GM21515 (cell line): ENCODE data around the gene MBOAT2.

Experiments used
- ATAC-seq: cut with Tn5 transposase; IDR thresholded peaks from one replicate; pipeline ENCODE4 v1.9.1; 2021; ENCODE audit not compliant: unreplicated experiment

The MBOAT2 gene

DNA sequence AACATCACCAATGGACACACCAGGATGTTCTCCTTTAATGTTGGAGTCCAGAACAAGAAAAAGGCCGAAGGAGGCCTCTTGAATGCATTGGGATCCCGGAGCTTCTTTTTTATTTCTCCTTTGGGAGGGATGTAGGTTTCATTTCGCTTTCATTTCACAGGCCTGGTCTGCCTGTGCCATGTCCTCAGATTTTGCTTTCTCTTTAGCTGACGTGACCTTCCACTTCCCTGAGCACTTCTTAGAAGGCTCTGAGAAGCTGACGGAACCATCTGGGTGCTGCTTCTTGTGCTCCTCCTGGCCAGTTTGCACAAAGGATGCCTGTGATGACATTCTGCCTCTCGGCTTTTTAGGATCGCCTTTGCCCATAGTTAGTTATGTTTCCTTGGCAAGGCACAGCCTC, 15.1 kb upstream of the MBOAT2 start:
- ATAC-seq, result no peak

GRCh38 chr2:9018109-9018508, 14.6 kb upstream of the MBOAT2 start:
- no peak for ATAC-seq

DNA sequence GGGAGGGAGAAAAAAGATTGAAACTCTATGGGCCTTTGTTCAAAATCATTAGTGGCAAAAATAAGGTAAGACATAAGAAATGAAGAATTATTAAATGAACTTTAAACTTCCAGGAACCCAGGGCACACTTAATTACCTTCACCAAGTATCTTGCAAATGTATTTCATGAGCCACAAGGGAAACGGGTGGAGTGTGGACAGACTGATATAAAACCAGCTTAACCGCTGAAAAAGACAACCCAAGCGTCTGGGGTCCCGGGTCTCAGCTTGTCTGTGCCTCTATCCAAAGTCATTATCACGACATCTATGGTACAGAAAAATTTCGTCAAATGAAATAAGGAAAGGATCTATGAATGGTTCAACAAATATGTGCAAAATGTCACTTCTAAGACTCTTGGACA, 13.9 kb upstream of the MBOAT2 start:
- no peak for ATAC-seq

DNA sequence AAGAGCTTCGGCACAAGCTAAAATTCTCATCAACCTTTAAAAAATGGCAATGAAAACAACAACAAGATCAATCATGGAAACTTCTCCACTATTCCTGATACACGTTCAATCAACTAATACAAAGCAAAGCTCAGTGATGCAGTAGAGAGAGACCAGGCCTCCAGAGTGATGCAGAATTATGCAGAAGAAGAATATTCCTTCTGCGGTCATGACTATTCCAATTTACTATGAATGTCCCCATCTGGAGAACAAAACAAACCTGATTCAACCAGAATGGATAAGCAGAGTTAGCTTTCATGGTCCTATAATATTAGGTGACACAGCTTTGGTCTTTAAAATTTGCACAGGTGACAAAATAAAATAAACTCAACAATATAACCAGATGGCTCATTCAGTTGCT, 12.5 kb upstream of the MBOAT2 start:
- no peak for ATAC-seq

GRCh38 chr2:9013403-9013802, 9.9 kb upstream of the MBOAT2 start:
- ATAC-seq, result no peak

GRCh38 chr2:9010866-9011265, 7.4 kb upstream of the MBOAT2 start:
- no peak for ATAC-seq

- no peak for ATAC-seq
These were observed 5.6 kb upstream of the MBOAT2 start for GRCh38 chr2:9008951-9009664.

- no peak for ATAC-seq
These were observed 2.9 kb upstream of the MBOAT2 start for GRCh38 chr2:9006368-9006767.

DNA sequence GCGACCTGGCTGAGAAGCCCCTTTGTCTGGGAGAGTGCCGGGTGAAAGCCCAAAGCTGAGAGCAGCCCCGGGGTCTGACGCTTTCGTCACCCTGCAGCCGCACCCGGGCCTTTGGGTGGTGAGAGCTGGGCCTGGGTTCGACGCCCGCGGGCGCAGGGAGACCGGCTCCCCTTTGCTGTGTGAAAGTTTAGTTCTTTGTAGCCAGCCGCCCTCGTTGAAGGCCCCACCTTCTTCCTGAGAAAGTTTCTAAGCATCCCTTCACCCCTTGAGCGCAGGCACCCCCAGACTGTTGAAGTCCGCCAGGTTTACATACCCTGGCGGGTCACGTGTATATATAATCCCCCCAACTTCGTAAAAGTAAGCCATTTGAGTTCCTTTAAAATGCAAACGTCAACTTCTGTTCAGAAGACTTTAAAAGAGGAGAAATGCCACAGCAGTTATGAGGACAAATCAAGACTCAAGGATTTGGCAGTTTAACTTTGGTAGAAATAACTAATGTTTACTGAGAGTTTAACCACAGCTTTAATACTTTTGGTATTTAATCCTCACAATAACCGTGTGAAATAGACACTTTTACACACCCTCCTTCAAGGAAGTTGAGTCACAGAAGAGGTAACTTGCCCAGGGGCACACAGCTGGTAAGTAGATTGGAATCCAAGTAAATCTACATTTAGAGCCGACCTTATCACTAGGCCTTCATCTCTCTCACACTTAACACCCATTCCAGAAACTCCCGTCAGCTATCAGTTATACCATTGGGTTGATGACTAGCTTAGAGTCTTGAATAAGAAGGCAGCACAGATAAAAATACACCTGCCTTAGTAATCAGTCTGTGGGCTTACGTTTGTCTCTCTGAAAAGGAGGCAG, 1.1 kb upstream of the MBOAT2 start:
- ATAC-seq, result no peak

- ATAC-seq, result no peak
These were observed 193 bp downstream of the MBOAT2 start for GRCh38 chr2:9003366-9003615.

DNA sequence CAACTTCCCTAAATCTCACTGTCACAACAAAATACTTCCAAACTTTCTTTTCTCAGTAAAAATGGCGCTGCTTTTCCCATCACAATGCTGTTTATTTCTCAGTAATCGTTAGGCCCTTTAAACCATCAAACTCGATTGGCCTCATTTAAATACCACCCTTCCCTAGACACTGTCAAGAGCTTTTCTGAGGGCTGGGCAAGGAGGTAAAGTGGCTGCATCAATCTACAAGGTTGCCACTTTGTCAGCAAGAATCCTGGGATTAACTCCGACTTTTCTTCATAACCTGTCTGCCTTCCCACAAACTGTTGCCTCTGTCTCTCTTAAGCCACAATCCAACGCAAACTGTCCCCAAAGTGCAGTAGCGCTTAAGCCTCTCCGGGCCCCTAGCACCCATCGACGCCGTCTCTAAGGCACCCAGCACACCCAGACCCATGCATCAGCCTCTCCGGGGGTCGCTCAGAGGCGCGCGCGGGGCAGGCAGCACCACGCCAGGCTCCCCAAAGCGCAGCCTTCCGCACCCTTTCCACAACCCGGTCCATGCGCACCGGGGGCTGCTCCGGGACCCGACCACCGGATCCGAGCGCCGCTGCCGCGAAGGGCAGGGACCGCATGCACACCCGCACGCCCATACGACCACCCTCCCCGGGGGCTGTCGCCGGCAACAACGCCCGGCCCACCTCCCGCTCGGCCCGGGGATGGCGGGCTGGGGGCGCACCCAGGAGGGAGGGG, 683 bp downstream of the MBOAT2 start:
- ATAC-seq, result no peak

GRCh38 chr2:9002313-9002636, 1.2 kb downstream of the MBOAT2 start:
- no peak for ATAC-seq

GRCh38 chr2:9001778-9002177, 1.7 kb downstream of the MBOAT2 start:
- ATAC-seq, result no peak

- ATAC-seq, result no peak
These were observed 2.3 kb downstream of the MBOAT2 start for GRCh38 chr2:9001229-9001628.

DNA sequence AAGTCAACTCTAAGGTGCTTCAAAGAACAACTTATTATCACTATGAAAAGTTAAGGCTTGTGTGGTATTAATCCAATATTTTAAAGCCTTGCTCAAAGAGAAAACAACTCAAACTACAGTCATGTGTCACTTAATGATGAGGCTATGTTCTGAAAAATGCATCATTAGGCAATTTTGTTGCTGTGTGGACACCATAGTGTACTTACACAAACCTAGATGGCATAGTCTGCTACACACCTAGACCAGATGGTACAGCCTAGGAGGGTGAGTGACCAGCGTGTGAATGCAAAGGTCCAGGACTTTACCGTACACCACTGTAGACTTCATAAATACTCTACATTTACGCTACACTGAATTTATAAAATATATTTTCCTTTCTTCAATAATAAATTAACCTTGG, 3.0 kb downstream of the MBOAT2 start:
- ATAC-seq, result no peak

- ATAC-seq, result no peak
These were observed 3.7 kb downstream of the MBOAT2 start for GRCh38 chr2:8999797-9000196.

DNA sequence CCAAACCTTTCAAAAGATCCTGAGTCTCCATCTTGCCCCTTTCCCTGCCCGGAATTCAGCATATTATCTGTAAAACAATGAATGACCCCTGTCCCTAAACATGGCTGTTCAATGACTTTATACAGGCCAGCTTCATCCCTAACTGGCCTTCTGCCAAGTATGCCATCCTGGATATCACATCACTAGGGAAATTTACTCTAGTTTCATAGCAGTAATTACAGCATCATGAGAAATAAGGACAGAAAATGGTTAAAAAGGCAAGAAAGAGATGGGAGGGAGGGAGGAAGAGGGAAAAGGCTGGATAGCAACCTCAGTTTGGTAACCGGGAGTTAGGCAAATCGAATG, 4.4 kb downstream of the MBOAT2 start:
- ATAC-seq, result no peak

DNA sequence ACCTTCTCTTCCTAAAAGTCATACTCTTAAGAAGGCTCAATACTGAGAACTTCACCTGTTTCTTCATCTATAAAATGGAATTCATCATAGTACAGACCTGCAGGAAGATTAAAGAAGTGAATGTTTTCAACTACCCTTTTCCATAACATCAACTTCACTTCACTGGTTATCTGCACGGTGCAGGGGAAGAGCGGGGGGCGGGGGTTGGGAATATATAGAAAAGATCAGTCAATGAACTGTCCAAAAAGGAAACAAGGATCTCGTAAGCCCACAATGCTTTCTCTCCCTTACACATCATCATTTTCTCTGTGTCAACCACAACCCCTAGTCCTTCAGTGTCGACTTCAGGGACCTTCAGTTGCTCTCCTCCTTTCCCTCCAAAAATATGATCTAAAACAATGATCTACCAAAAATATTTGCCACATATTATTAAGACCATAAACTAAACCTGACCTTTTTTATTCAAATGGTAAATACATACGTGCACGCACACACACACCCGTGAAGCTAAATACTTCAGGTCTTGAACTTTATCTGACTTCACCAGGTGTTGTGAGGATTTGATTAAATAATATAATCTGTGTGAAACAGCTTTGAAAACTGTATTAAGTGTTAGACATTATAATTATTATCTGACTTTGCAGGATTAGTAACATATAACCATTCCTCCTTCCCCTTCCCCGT, 4.9 kb downstream of the MBOAT2 start:
- no peak for ATAC-seq

- ATAC-seq, result no peak
These were observed 5.9 kb downstream of the MBOAT2 start for GRCh38 chr2:8997631-8998030.

DNA sequence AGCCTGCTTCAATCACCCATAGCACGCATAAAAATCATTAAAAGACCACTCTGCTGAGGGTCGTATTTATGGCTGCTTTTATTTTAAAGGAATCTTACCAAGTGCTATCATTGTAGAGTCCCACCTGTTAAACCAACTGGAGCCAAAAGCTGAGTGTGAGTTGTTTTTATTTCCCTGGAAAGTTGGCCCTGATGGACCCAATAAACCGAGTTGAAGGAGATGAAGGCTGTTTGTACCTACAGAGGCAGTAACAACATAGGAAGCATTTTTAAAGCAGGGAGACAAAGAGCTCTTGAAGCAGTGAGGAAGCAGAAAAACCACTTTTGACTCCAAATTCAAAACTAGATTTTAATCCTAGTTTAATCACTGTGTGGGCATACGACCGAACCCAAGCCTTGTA, 6.4 kb downstream of the MBOAT2 start:
- no peak for ATAC-seq

- ATAC-seq, result no peak
These were observed 7.5 kb downstream of the MBOAT2 start for GRCh38 chr2:8996006-8996405.

GRCh38 chr2:8994386-8994785, 9.1 kb downstream of the MBOAT2 start:
- ATAC-seq, result no peak
